ENCODE measurements around the gene KCNRG. TPM values are rescaled to one million over a fixed set of nuclear protein-coding genes. Genes with fewer than 3 reads are reported as not detected.

Gene KCNRG
- total and polyA plus RNA-seq, 2 experiments from 2014 or later = 0.60 TPM; not detected in 1

GRCh38 chr13:49998714-49999624 is 16.3 kb upstream of the KCNRG start:
- no peaks in the 10 kb centered on the region for H3K9me2 ChIP-seq (ENCODE audit: insufficient read depth)
- Mint-ChIP-seq H3K4me3 (peak overlapping the region; percentile 94), H3K9me3 (no peaks in the 10 kb centered on the region; the same call in 2 of the 3 replicates), H3K36me3 (ENCODE audit: low read depth) (peaks cover 60% of the 10 kb centered on the region), H3K27ac (peak overlapping the region; percentile 98), H3K4me1 (peaks cover 26% of the 10 kb centered on the region), H3K27me3 (ENCODE audit: insufficient read depth, low read depth, poor library complexity) (peaks cover 4% of the 10 kb centered on the region)
- no peak for TF ChIP-seq NANOG (IDR thresholded peaks at IDR 0.05; ENCODE audit: borderline replicate concordance)
- TF ChIP-seq CTCF (conservative IDR thresholded peaks at IDR 0.05; ENCODE audit: low read depth in 2 of 2) = no peak
- TF ChIP-seq EZH2phosphoT487 (IDR thresholded peaks at IDR 0.05; ENCODE audit: unreplicated experiment) = no peak
- no peak for TF ChIP-seq STAT1 (IDR thresholded peaks at IDR 0.05; ENCODE audit: unreplicated experiment)
- TF ChIP-seq POLR2AphosphoS5 (IDR thresholded peaks at IDR 0.05; ENCODE audit: low read depth) = 0 out of 2 replicates have a peak, but pooled peaks have one; percentile 32
- TF ChIP-seq CREB1 (CRISPR knock-in tag; IDR thresholded peaks at IDR 0.05; ENCODE audit: low read depth) = no peak
- peak overlapping the region; percentile 81 for H3K4me3 ChIP-seq
- peaks cover 18% of the 10 kb centered on the region for H3K27me3 ChIP-seq (ENCODE audit: insufficient read depth)
- ATAC-seq (peak; percentile 60), DNase-seq (ENCODE audit: low spot score) (peak; percentile 95)
- H3K36me3 ChIP-seq (ENCODE audit: insufficient read depth) = no peaks in the 10 kb centered on the region
- no peak overlapping the region for H2AFZ ChIP-seq
- H3F3A ChIP-seq (replicated peaks; ENCODE audit: low read depth) = no peaks in the 10 kb centered on the region
- H3K27ac ChIP-seq (ENCODE audit: low read depth) = peak overlapping the region; percentile 86
- H3K79me2 ChIP-seq (replicated peaks; ENCODE audit: insufficient read depth) = peaks cover 39% of the 10 kb centered on the region
- H4K20me1 ChIP-seq (replicated peaks; ENCODE audit: insufficient read depth) = no peaks in the 10 kb centered on the region
- peak overlapping the region; percentile 75 for H3K4me2 ChIP-seq
- peaks cover 14% of the 10 kb centered on the region for H3K4me1 ChIP-seq (ENCODE audit: insufficient read depth)

- H3K36me3 Mint-ChIP-seq (ENCODE audit: low read depth) = peaks cover 79% of the 10 kb centered on the region
- Histone ChIP-seq H3K4me1 (ENCODE audit: insufficient read depth) (peaks cover 14% of the 10 kb centered on the region), H3K27me3 (ENCODE audit: insufficient read depth) (no peaks in the 10 kb centered on the region), H3F3A (replicated peaks; ENCODE audit: low read depth) (no peaks in the 10 kb centered on the region), H3K27ac (ENCODE audit: low read depth) (no peak overlapping the region), H3K9me2 (ENCODE audit: insufficient read depth) (no peaks in the 10 kb centered on the region), H3K79me2 (replicated peaks; ENCODE audit: insufficient read depth) (peaks cover 61% of the 10 kb centered on the region), H2AFZ (no peak overlapping the region), H3K4me3 (no peak overlapping the region), H3K4me2 (no peak overlapping the region), H4K20me1 (replicated peaks; ENCODE audit: insufficient read depth) (peaks cover 5% of the 10 kb centered on the region; the same call in 1 of the 2 replicates), H3K36me3 (ENCODE audit: insufficient read depth) (no peaks in the 10 kb centered on the region)
- no peaks in the 10 kb centered on the region; the same call in 2 of the 3 replicates for H3K9me3 Mint-ChIP-seq
- no peak overlapping the region for H3K4me3 Mint-ChIP-seq
- H3K27ac Mint-ChIP-seq = no peak overlapping the region
- ATAC-seq (no peak), DNase-seq (ENCODE audit: low spot score) (no peak)
- H3K4me1 Mint-ChIP-seq = peaks cover 19% of the 10 kb centered on the region; the same call in 2 of the 3 replicates
- peaks cover 2% of the 10 kb centered on the region for H3K27me3 Mint-ChIP-seq (ENCODE audit: insufficient read depth, low read depth, poor library complexity)
- TF ChIP-seq POLR2AphosphoS5 (IDR thresholded peaks at IDR 0.05; ENCODE audit: low read depth) = no peak
- no peak for TF ChIP-seq ETS1 (IDR thresholded peaks at IDR 0.05)
- TF ChIP-seq STAT1 (IDR thresholded peaks at IDR 0.05; ENCODE audit: unreplicated experiment) = no peak
- no peak for TF ChIP-seq NANOG (IDR thresholded peaks at IDR 0.05; ENCODE audit: borderline replicate concordance)
- no peak for TF ChIP-seq EZH2phosphoT487 (IDR thresholded peaks at IDR 0.05; ENCODE audit: unreplicated experiment)
- TF ChIP-seq CREB1 (CRISPR knock-in tag; IDR thresholded peaks at IDR 0.05; ENCODE audit: low read depth) = no peak
- TF ChIP-seq REST (IDR thresholded peaks at IDR 0.05; ENCODE audit: unreplicated experiment) = no peak
- TF ChIP-seq ZNF331 (CRISPR knock-in tag; IDR thresholded peaks at IDR 0.05; ENCODE audit: low read depth) = no peak
These were observed 14.0 kb upstream of the KCNRG start for GRCh38 chr13:50001287-50001686.
